Brain microvascular endothelial cell (primary cell): Measurements from ENCODE around the gene GSTCD.
"Not testable (repeated sequence)": the region's sequence is repeated elsewhere in the genome, so short reads cannot be mapped to it uniquely, and the experiment has no call there.

Experiments
- DNase-seq: peaks from one replicate; pipeline ENCODE4 v3.0.0-alpha.2; 2020
- H3K27ac ChIP-seq: fragments of 250-450 bp; sonication (Bioruptor Pico); 2 replicates; pipeline ENCODE4 v1.5.1; 2020; ENCODE audit warnings: mild to moderate bottlenecking, moderate library complexity
- H3K27me3 ChIP-seq: fragments of 250-450 bp; sonication (Bioruptor Pico); replicated peaks from 2 replicates; pipeline ENCODE4 v1.5.1; 2020; ENCODE audit warnings: mild to moderate bottlenecking
- H3K36me3 ChIP-seq: fragments of 250-450 bp; sonication (Bioruptor Pico); replicated peaks from 2 replicates; pipeline ENCODE4 v1.5.1; 2020; ENCODE audit warnings: mild to moderate bottlenecking
- H3K4me3 ChIP-seq: 2 replicates; pipeline ENCODE4 v1.5.1; 2011; ENCODE audit warnings: low read depth, mild to moderate bottlenecking, control low read depth, low read length, moderate library complexity
- CTCF ChIP-seq: IDR thresholded peaks from 2 replicates; pipeline ENCODE4 v1.5.1; 2011; ENCODE audit warnings: low read depth, mild to moderate bottlenecking, moderate library complexity, low read length, control low read depth, inconsistent platforms; ENCODE audit errors: missing control alignments
- in situ Hi-C: cut with HindIII; loops from 2 replicates; pipeline ENCODE4 v1.10.0; 2017; ENCODE audit warnings: low sequenced_read_pairs, low pct_ligation_motif_present

GSTCD gene

GRCh38 chr4:105719204-105719603 is 10.6 kb downstream of the GSTCD start:
- Histone ChIP-seq H3K27me3 (no peaks in the 10 kb centered on the region), H3K4me3 (no peak overlapping the region), H3K36me3 (no peaks in the 10 kb centered on the region), H3K27ac (no peak overlapping the region)
- no peak for DNase-seq
- in situ Hi-C loops, result no loop called here
- TF ChIP-seq CTCF, result no peak

GRCh38 chr4:105725623-105726022 is 17.0 kb downstream of the GSTCD start:
- DNase-seq, result no peak
- Histone ChIP-seq H3K36me3 (no peaks in the 10 kb centered on the region), H3K4me3 (no peak overlapping the region), H3K27ac (no peak overlapping the region), H3K27me3 (no peaks in the 10 kb centered on the region)
- in situ Hi-C loops, result no loop called here
- no peak for TF ChIP-seq CTCF

- H3K27me3 ChIP-seq, H3K27ac ChIP-seq, H3K36me3 ChIP-seq, DNase-seq, H3K4me3 ChIP-seq, in situ Hi-C loops: not testable (repeated sequence)
Measured at GRCh38 chr4:105729895-105730294, 21.3 kb downstream of the GSTCD start.

GRCh38 chr4:105735217-105735616 is 26.6 kb downstream of the GSTCD start:
- H3K4me3 ChIP-seq, DNase-seq, H3K36me3 ChIP-seq, H3K27me3 ChIP-seq, H3K27ac ChIP-seq, in situ Hi-C loops: not testable (repeated sequence)

- Histone ChIP-seq H3K27me3 (no peaks in the 10 kb centered on the region), H3K4me3 (no peak overlapping the region), H3K27ac (no peak overlapping the region), H3K36me3 (no peaks in the 10 kb centered on the region)
- no peak for TF ChIP-seq CTCF
- in situ Hi-C loops, result no loop called here
- DNase-seq, result peak; percentile 12
Measured at GRCh38 chr4:105741548-105741947, 33.0 kb downstream of the GSTCD start.

- in situ Hi-C loops, result no loop called here
- H3K36me3 ChIP-seq, result no peaks in the 10 kb centered on the region
- no peak overlapping the region for H3K27ac ChIP-seq
- no peak for DNase-seq
- no peaks in the 10 kb centered on the region for H3K27me3 ChIP-seq
- H3K4me3 ChIP-seq, result no peak overlapping the region
- TF ChIP-seq CTCF, result no peak
Measured at GRCh38 chr4:105748222-105748621, 39.6 kb downstream of the GSTCD start.

GRCh38 chr4:105751718-105752299 is 43.2 kb downstream of the GSTCD start:
- Histone ChIP-seq H3K27me3 (no peaks in the 10 kb centered on the region), H3K4me3 (no peak overlapping the region), H3K27ac (no peak overlapping the region), H3K36me3 (no peaks in the 10 kb centered on the region)
- TF ChIP-seq CTCF, result no peak
- no peak for DNase-seq
- in situ Hi-C loops, result no loop called here
